Liver (tissue), 9 donors: ENCODE results near the gene IL6. TPM values are rescaled to one million over a fixed set of nuclear protein-coding genes. Genes with fewer than 3 reads are reported as not detected.

Source experiments
- DNase-seq: peaks from one replicate; pipeline ENCODE4 v3.0.0-alpha.2; 2017; ENCODE audit warnings: low spot score
- H3K27ac ChIP-seq, 2 donors: one replicate each; pipeline ENCODE4 v1.7.0; 2013; ENCODE audit warnings: inconsistent platforms in 2 of 2, low read length in 2 of 2, control low read depth in 1 of 2, low read depth in 1 of 2, mild to moderate bottlenecking in 1 of 2
- H3K27me3 ChIP-seq, 4 donors: one replicate each; pipeline versions ENCODE4 v1.6.1 to v1.7.0; 2013; ENCODE audit warnings: low read length in 3 of 4, inconsistent platforms in 1 of 4, mild to moderate bottlenecking in 1 of 4, moderate library complexity in 1 of 4; ENCODE audit not compliant: control insufficient read depth in 4 of 4, insufficient read depth in 4 of 4
- H3K36me3 ChIP-seq, 4 donors: one replicate each; pipeline versions ENCODE4 v1.6.1 to v1.7.0; 2013; ENCODE audit warnings: low read length in 3 of 4, mild to moderate bottlenecking in 3 of 4, low read depth in 1 of 4, moderate library complexity in 1 of 4; ENCODE audit not compliant: control insufficient read depth in 4 of 4, insufficient read depth in 3 of 4
- H3K4me1 ChIP-seq, 4 donors: one replicate each; pipeline versions ENCODE4 v1.6.1 to v1.7.0; 2013; ENCODE audit warnings: low read length in 3 of 4, mild to moderate bottlenecking in 3 of 4, moderate library complexity in 1 of 4; ENCODE audit not compliant: control insufficient read depth in 4 of 4, insufficient read depth in 4 of 4
- H3K4me3 ChIP-seq, 3 donors: one replicate each; pipeline versions ENCODE4 v1.6.1 to v1.7.0; 2013; ENCODE audit warnings: low read length in 3 of 3, control low read depth in 1 of 3, low read depth in 1 of 3, mild to moderate bottlenecking in 1 of 3
- H3K9ac ChIP-seq, 2 donors: one replicate each; pipeline ENCODE4 v1.7.0; 2013; ENCODE audit warnings: low read length in 2 of 2, mild to moderate bottlenecking in 2 of 2, moderate library complexity in 2 of 2, control low read depth in 1 of 2, low read depth in 1 of 2
- H3K9me3 ChIP-seq, 4 donors: one replicate each; pipeline versions ENCODE4 v1.6.1 to v1.7.0; 2013; ENCODE audit warnings: low read length in 3 of 4; ENCODE audit not compliant: control insufficient read depth in 4 of 4
- EGR1 ChIP-seq, 2 donors: IDR thresholded peaks; 2 replicates each; pipeline ENCODE4 v1.6.1; 2016 to 2018; ENCODE audit warnings: antibody characterized with exemption in 2 of 2, low read depth in 2 of 2
- FOXA1 ChIP-seq: IDR thresholded peaks from 2 replicates; pipeline ENCODE4 v1.6.1; 2016; ENCODE audit warnings: antibody characterized with exemption
- FOXA2 ChIP-seq: IDR thresholded peaks from 2 replicates; pipeline ENCODE4 v1.6.1; 2016; ENCODE audit warnings: antibody characterized with exemption
- GABPA ChIP-seq, 2 donors: IDR thresholded peaks in 1 of 2; conservative IDR thresholded peaks in 1 of 2; 2 replicates each; pipeline ENCODE4 v1.6.1; 2016; ENCODE audit warnings: antibody characterized with exemption in 2 of 2, mild to moderate bottlenecking in 1 of 2, moderate library complexity in 1 of 2
- HNF4A ChIP-seq, 2 donors: conservative IDR thresholded peaks; 2 replicates each; pipeline ENCODE4 v1.6.1; 2016; ENCODE audit warnings: antibody characterized with exemption in 2 of 2, mild to moderate bottlenecking in 2 of 2
- HNF4G ChIP-seq: IDR thresholded peaks from 2 replicates; pipeline ENCODE4 v1.6.1; 2016; ENCODE audit warnings: antibody characterized with exemption
- JUND ChIP-seq, 2 donors: IDR thresholded peaks; 2 replicates each; pipeline ENCODE4 v1.6.1; 2016; ENCODE audit warnings: antibody characterized with exemption in 2 of 2
- NR2F2 ChIP-seq: IDR thresholded peaks from 2 replicates; pipeline ENCODE4 v1.6.1; 2016; ENCODE audit warnings: antibody characterized with exemption
- RAD21 ChIP-seq, 2 donors: IDR thresholded peaks; 2 replicates each; pipeline ENCODE4 v1.6.1; 2016; ENCODE audit warnings: antibody characterized with exemption in 2 of 2, mild to moderate bottlenecking in 2 of 2
- SP1 ChIP-seq: IDR thresholded peaks from 2 replicates; pipeline ENCODE4 v1.6.1; 2018; ENCODE audit warnings: antibody characterized with exemption, mild to moderate bottlenecking
- TAF1 ChIP-seq: conservative IDR thresholded peaks from 2 replicates; pipeline ENCODE4 v1.6.1; 2016; ENCODE audit warnings: antibody characterized with exemption, mild to moderate bottlenecking
- YY1 ChIP-seq: IDR thresholded peaks from 2 replicates; pipeline ENCODE4 v1.6.1; 2016; ENCODE audit warnings: antibody characterized with exemption, mild to moderate bottlenecking
- WGBS: extraction: QIAGEN DNeasy Blood & Tissue Kit; methylation state at CpG from one replicate; pipeline ENCODE4 v1.1.7; 2013; 5-methylcytosine and 5-hydroxymethylcytosine counted together
- polyA plus RNA-seq, 2 donors: library from polyadenylated mRNA; stranded (reverse) in 1 of 2; unstranded in 1 of 2; fragments of 200-250 nt in 1 of 2; fragments of >200 nt in 1 of 2; fragmentation: Nextera tagmentation in 1 of 2; extraction: Ambion mirVana in 1 of 2; gene quantifications; one replicate each; pipeline versions ENCODE4 v1.2.1 to v1.2.3, GENCODE V29; 2013 to 2015
- total RNA-seq, 2 donors: library from RNA; depleted of rRNA; stranded (reverse); fragments of >200 nt; gene quantifications; one replicate each; pipeline ENCODE4 v1.2.3, GENCODE V29; 2014
- TF ChIP-seq, protein P1 (sequence below): IDR thresholded peaks from 2 replicates; pipeline ENCODE4 v1.6.1; 2016; ENCODE audit warnings: antibody characterized with exemption
- TF ChIP-seq, protein P2 (sequence below): IDR thresholded peaks from 2 replicates; pipeline ENCODE4 v1.6.1; 2016; ENCODE audit warnings: antibody characterized with exemption
- TF ChIP-seq, protein P3 (sequence below): IDR thresholded peaks from 2 replicates; pipeline ENCODE4 v1.6.1; 2016; ENCODE audit warnings: antibody characterized with exemption
- TF ChIP-seq, protein P4 (sequence below): fragments of 150-350 bp; IDR thresholded peaks from 2 replicates; pipeline ENCODE4 v1.5.1; 2017; ENCODE audit warnings: improper control_type of control experiment, low read depth, low read length; ENCODE audit not compliant: missing input control
- TF ChIP-seq, protein P5 (sequence below): IDR thresholded peaks from 2 replicates; pipeline ENCODE4 v1.6.1; 2016; ENCODE audit warnings: antibody characterized with exemption, mild to moderate bottlenecking
- donor health status: healthy.
- donor health status: healthy.
- donor health status: healthy.
- donor health status: healthy.
- donor health status: healthy.

Gene IL6
- total and polyA plus RNA-seq, 4 donors = 0.17 TPM; not detected in 3

DNA sequence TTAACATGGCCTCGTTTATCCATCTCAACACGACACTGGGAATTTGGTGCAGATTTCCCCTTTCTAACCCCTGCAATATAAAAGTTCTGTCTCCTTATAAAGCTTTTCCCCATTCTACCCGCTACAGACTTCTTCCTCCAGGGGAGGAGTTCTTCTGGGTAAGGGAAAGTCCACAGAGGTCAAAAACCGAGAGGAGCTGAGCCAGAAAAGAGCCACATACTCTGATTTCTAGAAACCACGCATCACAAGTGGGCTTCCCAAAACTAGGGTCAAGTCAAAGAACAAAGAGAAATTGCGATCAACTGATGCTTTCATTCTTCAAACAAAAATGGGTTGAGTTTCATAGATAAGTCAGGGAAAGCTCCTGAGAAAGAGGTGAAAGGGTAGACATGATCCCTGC lies 6.8 kb downstream of the IL6 start:
- 74% methylated on average over 6 of the region's 6 CpGs for WGBS
- TF ChIP-seq JUND (IDR thresholded peaks at IDR 0.05) (no peak), HNF4A (conservative IDR thresholded peaks at IDR 0.05) (no peak), FOXA2 (no peak), NR2F2 (no peak), HNF4G (no peak), TAF1 (no peak), FOXA1 (no peak), SP1 (no peak), YY1 (no peak), RAD21 (IDR thresholded peaks at IDR 0.05) (no peak)
- TF ChIP-seq, protein P1, sequence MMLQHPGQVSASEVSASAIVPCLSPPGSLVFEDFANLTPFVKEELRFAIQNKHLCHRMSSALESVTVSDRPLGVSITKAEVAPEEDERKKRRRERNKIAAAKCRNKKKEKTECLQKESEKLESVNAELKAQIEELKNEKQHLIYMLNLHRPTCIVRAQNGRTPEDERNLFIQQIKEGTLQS = no peak
- TF ChIP-seq, protein P2, sequence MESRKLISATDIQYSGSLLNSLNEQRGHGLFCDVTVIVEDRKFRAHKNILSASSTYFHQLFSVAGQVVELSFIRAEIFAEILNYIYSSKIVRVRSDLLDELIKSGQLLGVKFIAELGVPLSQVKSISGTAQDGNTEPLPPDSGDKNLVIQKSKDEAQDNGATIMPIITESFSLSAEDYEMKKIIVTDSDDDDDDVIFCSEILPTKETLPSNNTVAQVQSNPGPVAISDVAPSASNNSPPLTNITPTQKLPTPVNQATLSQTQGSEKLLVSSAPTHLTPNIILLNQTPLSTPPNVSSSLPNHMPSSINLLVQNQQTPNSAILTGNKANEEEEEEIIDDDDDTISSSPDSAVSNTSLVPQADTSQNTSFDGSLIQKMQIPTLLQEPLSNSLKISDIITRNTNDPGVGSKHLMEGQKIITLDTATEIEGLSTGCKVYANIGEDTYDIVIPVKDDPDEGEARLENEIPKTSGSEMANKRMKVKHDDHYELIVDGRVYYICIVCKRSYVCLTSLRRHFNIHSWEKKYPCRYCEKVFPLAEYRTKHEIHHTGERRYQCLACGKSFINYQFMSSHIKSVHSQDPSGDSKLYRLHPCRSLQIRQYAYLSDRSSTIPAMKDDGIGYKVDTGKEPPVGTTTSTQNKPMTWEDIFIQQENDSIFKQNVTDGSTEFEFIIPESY = no peak
- TF ChIP-seq, protein P3, sequence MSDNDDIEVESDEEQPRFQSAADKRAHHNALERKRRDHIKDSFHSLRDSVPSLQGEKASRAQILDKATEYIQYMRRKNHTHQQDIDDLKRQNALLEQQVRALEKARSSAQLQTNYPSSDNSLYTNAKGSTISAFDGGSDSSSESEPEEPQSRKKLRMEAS = no peak
- TF ChIP-seq, protein P4, sequence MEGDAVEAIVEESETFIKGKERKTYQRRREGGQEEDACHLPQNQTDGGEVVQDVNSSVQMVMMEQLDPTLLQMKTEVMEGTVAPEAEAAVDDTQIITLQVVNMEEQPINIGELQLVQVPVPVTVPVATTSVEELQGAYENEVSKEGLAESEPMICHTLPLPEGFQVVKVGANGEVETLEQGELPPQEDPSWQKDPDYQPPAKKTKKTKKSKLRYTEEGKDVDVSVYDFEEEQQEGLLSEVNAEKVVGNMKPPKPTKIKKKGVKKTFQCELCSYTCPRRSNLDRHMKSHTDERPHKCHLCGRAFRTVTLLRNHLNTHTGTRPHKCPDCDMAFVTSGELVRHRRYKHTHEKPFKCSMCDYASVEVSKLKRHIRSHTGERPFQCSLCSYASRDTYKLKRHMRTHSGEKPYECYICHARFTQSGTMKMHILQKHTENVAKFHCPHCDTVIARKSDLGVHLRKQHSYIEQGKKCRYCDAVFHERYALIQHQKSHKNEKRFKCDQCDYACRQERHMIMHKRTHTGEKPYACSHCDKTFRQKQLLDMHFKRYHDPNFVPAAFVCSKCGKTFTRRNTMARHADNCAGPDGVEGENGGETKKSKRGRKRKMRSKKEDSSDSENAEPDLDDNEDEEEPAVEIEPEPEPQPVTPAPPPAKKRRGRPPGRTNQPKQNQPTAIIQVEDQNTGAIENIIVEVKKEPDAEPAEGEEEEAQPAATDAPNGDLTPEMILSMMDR = no peak
- TF ChIP-seq, protein P5, sequence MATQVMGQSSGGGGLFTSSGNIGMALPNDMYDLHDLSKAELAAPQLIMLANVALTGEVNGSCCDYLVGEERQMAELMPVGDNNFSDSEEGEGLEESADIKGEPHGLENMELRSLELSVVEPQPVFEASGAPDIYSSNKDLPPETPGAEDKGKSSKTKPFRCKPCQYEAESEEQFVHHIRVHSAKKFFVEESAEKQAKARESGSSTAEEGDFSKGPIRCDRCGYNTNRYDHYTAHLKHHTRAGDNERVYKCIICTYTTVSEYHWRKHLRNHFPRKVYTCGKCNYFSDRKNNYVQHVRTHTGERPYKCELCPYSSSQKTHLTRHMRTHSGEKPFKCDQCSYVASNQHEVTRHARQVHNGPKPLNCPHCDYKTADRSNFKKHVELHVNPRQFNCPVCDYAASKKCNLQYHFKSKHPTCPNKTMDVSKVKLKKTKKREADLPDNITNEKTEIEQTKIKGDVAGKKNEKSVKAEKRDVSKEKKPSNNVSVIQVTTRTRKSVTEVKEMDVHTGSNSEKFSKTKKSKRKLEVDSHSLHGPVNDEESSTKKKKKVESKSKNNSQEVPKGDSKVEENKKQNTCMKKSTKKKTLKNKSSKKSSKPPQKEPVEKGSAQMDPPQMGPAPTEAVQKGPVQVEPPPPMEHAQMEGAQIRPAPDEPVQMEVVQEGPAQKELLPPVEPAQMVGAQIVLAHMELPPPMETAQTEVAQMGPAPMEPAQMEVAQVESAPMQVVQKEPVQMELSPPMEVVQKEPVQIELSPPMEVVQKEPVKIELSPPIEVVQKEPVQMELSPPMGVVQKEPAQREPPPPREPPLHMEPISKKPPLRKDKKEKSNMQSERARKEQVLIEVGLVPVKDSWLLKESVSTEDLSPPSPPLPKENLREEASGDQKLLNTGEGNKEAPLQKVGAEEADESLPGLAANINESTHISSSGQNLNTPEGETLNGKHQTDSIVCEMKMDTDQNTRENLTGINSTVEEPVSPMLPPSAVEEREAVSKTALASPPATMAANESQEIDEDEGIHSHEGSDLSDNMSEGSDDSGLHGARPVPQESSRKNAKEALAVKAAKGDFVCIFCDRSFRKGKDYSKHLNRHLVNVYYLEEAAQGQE = no peak
- Histone ChIP-seq H3K4me1 (peaks cover 0 to 3% (median 0%) of the 10 kb centered on the region in 4 donors), H3K9me3 (no peaks in the 10 kb centered on the region), H3K36me3 (no peaks in the 10 kb centered on the region), H3K4me3 (no peak overlapping the region), H3K27ac (no peak overlapping the region), H3K9ac (no peak overlapping the region), H3K27me3 (no peaks in the 10 kb centered on the region)
- no peak for DNase-seq

DNA sequence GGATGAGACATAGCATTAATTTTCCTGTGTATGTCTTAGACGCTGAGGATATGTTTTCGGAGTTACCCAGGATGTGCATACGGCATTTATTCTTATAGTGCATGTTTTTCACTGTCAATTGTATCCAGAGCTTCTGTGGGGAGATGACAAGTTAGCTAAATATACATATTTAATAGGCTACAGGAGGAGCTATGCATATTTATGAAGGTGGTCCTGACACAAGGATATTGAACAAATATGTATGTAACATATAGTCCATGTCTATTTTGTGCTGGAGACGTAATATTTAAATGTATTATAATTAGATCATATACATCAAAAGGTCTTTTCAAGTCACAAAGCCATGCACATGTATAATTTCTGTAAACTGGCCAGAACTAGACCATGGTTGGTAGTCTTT lies 16.0 kb downstream of the IL6 start:
- WGBS = 82% methylated on average over 4 of the region's 4 CpGs
- Histone ChIP-seq H3K4me1 (no peaks in the 10 kb centered on the region), H3K9ac (no peak overlapping the region), H3K27me3 (no peaks in the 10 kb centered on the region), H3K9me3 (no peaks in the 10 kb centered on the region), H3K4me3 (no peak overlapping the region), H3K27ac (no peak overlapping the region), H3K36me3 (no peaks in the 10 kb centered on the region)
- TF ChIP-seq EGR1 (IDR thresholded peaks at IDR 0.05; ENCODE audit: low read depth in 2 of 2) (no peak), YY1 (no peak), SP1 (no peak), GABPA (IDR thresholded peaks at IDR 0.05 in 1 of 2, conservative IDR thresholded peaks at IDR 0.05 in 1 of 2) (no peak), FOXA1 (no peak), HNF4G (no peak)
- TF ChIP-seq, protein P4 = no peak
- TF ChIP-seq, protein P1 = no peak
- no peak for DNase-seq
